GM18867 (cell line): ENCODE measurements around the gene COL11A2.

ENCODE experiments used
- ATAC-seq: cut with Tn5 transposase; IDR thresholded peaks from one replicate; pipeline ENCODE4 v1.9.1; 2021; ENCODE audit warnings: mild to moderate bottlenecking, moderate library complexity; ENCODE audit not compliant: unreplicated experiment

COL11A2 gene

GRCh38 chr6:33120001-33120400 is 72.3 kb downstream of the COL11A2 start:
- no peak for ATAC-seq

- no peak for ATAC-seq
Measured at GRCh38 chr6:33118525-33119123, 73.6 kb downstream of the COL11A2 start.

- no peak for ATAC-seq
Measured at GRCh38 chr6:33117811-33118277, 74.4 kb downstream of the COL11A2 start.

- no peak for ATAC-seq
Measured at GRCh38 chr6:33116841-33117711, 75.2 kb downstream of the COL11A2 start.

GRCh38 chr6:33116417-33116816 is 75.8 kb downstream of the COL11A2 start:
- ATAC-seq, result no peak

- no peak for ATAC-seq
Measured at GRCh38 chr6:33114406-33114805, 77.9 kb downstream of the COL11A2 start.

GRCh38 chr6:33113755-33114154 is 78.5 kb downstream of the COL11A2 start:
- no peak for ATAC-seq
